Activated T-cell treated with anti-CD3 and anti-CD28 coated beads, Interleukin-2, amount 50 U/mL, for 48 hours (primary cell): Measurements from ENCODE around the gene GIPR.
"Not testable (repeated sequence)": the region's sequence is repeated elsewhere in the genome, so short reads cannot be mapped to it uniquely, and the experiment has no call there.

Experiments
- DNase-seq, 2 experiments: peaks; one replicate each; pipeline ENCODE4 v3.0.0-alpha.2; 2020

GIPR gene

DNA sequence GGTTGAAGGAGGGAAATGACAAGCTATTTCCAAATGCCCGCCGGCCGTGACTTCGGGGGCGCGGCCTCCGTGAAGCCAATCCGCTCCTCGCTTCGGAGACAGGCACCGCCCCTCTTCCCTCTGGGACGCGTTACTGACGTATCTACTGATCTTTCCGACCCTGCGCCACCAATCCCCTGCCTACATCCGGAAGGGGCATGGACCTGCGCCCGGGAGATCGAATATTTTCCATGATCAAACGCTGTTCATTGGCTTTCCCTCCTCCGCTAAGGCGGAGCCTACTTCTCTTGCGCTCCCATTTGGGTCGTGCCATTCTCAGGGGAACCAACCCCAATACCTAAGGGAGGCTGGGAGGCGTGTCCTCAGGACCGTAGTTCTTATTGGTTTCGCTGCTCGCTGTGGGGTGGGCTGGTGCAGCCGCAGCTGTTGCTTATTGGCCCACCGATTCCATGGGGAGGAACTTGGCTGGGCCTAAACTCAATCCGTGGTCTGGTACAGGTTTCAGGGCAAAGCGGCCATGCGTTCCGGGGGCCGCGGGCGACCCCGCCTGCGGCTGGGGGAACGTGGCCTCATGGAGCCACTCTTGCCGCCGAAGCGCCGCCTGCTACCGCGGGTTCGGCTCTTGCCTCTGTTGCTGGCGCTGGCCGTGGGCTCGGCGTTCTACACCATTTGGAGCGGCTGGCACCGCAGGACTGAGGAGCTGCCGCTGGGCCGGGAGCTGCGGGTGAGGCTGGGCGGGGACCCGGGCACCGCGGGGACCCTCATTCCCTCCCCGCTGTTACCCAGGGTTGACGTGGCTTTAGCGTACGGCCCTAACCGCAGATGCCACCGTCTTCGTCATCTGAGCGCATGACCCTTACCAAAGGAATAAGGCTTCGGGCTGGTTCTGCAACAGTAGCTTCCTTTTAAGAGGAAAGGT lies 24.4 kb downstream of the GIPR start, which contains the start of gene QPCTL:
QPCTL (plus strand) TSS at position 480 of the 919 bp plus-strand sequence; CDS start at position 518, 38 bp downstream.
- peak; percentile 97 for DNase-seq

- DNase-seq = peak; percentile 88 to 89
Observed at GRCh38 chr19:45693106-45693788, 25.2 kb downstream of the GIPR start.

DNA sequence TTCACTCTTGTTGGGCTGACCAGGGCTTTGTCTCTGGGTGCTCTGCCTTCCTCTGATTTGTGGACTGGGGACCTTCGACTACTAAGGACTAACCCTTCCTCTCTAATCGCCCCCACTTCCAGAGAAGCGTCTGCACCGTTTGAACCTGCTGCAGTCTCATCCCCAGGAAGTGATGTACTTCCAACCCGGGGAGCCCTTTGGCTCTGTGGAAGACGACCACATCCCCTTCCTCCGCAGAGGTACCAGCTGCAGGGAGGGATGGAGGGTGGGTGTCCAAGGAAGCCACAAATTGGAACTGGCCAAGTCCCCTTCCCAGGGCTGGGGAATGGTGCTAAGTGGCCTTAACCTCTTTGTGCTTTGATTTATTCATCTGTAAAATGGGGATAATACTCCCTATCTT lies 33.7 kb downstream of the GIPR start:
- no peak for DNase-seq

DNA sequence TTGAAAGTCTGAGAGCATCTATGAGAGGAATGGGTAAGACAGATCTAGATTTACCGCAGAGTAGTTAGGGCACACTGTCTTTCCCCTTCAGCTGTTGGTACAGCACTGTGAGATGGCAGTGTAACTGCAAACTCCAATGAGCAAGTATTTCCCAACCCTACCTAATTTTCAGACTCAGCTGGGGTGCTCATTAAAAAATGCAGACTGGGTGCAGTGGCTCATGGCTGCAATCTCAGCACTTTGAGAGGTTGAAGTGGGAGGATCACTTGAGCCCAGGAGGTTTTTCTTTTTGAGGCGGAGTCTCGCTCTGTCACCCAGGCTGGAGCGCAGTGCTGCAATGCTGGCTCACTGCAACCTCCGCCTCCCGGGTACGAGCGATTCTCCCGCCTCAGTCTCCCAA lies 37.1 kb downstream of the GIPR start:
- DNase-seq = no peak

GRCh38 chr19:45705710-45706415 lies 37.8 kb downstream of the GIPR start:
- DNase-seq = no peak

DNA sequence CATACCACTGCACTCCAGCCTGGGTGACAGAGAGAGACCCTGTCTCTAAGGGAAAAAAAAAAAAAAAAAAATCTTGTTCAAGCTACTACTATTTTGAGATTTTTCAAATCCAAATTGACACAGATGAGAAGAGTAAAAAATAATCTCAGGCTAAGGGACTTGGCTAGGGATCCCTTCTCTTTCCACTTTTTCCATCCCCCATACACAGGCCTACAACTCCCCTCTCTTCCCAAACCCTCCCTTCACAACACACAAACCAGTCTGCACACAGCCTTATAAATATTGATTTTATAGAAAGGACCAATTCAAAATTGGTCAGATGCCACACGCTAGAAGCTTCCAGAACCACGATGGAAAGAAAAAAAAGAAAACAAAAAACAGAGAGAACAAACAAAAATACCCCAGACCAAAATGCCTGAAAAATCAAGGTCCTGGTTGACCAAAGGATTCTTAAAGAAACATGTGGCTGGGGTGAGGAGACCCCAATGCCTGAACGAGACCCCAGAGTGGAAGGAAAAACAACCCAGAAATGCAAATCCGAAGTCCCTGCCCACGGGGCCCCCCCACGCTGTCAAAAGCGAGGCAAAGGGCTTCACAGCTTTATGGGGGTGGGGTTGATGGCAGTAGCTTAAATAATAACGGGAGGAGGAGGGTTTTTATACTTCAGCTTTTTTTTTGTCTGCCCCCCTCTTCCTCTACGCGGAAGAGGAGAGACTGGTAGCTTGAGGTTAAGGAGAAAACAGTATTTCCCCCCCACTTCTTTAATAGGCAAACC lies 42.5 kb downstream of the GIPR start:
- no peak for DNase-seq

GRCh38 chr19:45711851-45712698 lies 44.1 kb downstream of the GIPR start:
- DNase-seq = no peak

- DNase-seq = no peak
Observed at GRCh38 chr19:45712699-45713067, 44.7 kb downstream of the GIPR start.

GRCh38 chr19:45713141-45713540 lies 45.1 kb downstream of the GIPR start:
- no peak for DNase-seq

GRCh38 chr19:45715139-45715538 lies 47.1 kb downstream of the GIPR start:
- DNase-seq = no peak

- peak in 1 of 2 experiments; percentile 55 for DNase-seq
Observed at GRCh38 chr19:45716359-45717130, 48.5 kb downstream of the GIPR start.

GRCh38 chr19:45717131-45717982 lies 49.3 kb downstream of the GIPR start:
- peak; percentile 98 for DNase-seq

- no peak for DNase-seq
Observed at GRCh38 chr19:45717983-45718650, 50.1 kb downstream of the GIPR start.

DNA sequence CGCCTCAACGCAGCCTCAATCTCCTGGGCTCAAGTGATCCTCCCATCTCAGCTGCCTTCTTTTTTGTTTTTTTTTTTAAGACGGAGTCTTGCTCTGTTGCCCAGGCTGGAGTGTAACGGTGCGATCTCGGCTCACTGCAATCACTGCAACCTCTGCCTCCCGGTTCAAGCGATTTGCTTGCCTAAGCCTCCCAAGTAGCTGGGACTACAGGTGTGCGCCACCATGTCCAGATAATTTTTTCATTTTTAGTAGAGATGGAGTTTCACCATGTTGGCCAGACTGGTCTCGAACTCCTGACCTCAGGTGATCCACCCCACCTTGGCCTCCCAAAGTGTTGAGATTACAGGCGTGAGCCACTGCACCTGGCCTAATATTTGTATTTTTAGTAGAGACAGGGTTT lies 52.0 kb downstream of the GIPR start:
- not testable (repeated sequence) for DNase-seq

- DNase-seq = not testable (repeated sequence)
Observed at GRCh38 chr19:45728683-45729082, 60.7 kb downstream of the GIPR start.

- DNase-seq = peak; percentile 43 to 48
Observed at GRCh38 chr19:45729800-45730290, 61.8 kb downstream of the GIPR start.

- peak; percentile 94 to 95 for DNase-seq
Observed at GRCh38 chr19:45730368-45731288, 62.6 kb downstream of the GIPR start, which contains the start of gene FBXO46. Gene FBXO46, minus strand, starts transcription at chr19:45730896. Its CDS starts 17,401 bp downstream, at chr19:45713495.
